HG03439 (cell line): ENCODE measurements around the gene CACNA2D3.
"Not testable (repeated sequence)": the region's sequence is repeated elsewhere in the genome, so short reads cannot be mapped to it uniquely, and the experiment has no call there.

Source experiments
- ATAC-seq: cut with Tn5 transposase; IDR thresholded peaks from one replicate; pipeline ENCODE4 v1.9.1; 2021; ENCODE audit warnings: mild to moderate bottlenecking, moderate library complexity; ENCODE audit not compliant: unreplicated experiment

The CACNA2D3 gene

DNA sequence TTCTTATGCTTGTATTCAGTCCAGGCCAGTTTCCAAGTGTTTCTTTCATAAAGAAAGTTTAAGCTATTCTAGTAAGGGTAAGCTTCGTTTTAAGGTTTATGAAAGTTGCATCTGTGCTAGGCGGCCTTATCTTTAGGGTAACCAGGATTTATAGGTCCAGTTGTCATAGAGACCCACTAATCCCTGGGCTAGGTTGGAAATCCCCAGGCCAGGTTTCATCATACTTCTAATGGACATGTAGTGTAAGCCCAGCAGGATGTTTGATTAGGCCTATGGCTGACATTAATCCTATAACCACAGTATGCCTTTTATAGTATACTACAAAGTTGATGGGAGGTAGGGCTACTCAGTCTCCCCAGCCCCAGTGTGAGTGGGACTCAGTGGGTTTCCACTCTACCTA lies 312.4 kb downstream of the CACNA2D3 start:
- ATAC-seq = no peak

DNA sequence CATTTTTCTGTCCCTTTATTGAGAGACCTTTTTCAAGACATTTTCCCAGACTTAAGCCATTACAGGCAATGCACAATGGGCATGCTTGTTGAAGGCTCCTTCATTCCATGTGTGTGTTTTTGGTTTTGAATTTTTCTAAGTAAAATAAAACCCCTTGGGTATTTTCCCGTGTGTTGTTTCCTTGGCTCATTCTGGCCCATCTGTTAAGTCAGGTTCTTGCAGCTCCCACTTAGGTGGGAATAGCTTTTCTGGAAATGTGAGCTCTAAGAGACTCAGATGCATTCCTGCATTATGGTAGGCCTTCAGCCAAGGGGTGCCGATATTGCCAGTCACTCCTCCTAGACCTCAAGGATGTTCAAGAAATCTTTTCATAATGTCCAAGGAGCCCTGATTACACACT lies 314.9 kb downstream of the CACNA2D3 start:
- ATAC-seq = no peak

DNA sequence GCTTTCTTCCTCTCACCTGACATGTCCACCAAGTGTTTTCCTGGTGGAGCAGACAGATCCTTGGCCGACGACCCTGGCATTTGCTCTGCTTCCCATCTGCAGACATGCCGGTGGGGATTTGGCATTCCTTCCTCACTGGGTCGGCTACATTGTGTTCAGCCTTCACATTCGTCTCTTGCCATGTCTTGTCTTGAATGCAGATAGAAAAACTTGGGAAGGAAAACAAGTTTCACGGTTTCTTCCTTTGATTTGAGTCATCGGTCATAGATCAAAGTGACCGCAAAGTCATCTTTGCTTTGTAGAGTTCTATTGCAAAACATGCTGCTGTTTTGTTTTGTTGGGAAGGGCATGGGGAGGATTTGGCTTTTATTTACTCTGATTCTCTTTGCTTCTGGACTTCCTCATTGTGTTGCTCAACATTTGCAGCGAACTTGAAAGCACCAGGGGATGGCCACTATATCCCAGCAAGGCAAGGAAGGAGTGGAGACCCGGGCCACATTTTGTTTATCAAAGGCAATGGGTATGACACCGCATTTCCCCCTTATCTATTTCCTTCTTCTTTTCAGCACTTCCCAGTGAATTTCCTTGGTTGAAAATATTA lies 321.3 kb downstream of the CACNA2D3 start:
- ATAC-seq = no peak

DNA sequence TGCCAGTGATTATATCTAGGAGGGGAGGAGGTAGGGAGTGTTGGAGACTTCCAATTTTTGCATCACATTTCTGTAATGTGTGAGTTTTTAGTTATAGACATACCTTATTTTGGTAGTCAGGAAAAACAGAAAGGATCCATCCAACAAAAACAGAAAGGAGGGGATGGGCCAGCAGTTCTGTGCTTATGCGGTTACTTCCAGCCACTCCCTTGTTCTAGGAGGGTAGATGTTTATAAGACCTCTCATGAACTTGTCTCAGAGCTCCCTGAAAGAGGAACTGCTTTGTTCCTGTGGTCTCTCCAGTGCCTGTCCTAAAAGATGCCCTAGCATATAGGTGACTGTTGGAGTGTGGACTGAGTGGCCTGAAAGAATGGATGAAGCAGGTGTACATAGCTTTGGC lies 323.3 kb downstream of the CACNA2D3 start:
- ATAC-seq = no peak

DNA sequence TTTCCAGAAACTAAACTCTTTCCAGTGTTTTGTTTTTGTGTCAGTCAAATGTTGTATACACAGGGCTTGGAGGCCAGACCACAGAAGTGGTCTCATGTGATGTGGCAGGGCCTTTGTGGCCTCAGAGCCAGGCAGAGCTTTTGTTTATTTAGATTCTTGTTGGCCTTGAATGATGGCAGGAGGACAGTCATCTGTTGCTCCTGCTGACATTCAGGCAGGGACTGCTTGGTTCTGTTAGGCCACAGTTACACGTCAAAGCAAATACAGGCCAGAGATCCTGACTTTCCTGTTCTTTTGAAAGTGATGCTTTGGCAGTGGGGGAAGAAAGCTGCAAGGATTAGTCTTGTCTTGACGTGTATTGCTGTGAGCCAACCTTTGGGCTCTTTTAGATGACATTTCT lies 325.1 kb downstream of the CACNA2D3 start:
- no peak for ATAC-seq

DNA sequence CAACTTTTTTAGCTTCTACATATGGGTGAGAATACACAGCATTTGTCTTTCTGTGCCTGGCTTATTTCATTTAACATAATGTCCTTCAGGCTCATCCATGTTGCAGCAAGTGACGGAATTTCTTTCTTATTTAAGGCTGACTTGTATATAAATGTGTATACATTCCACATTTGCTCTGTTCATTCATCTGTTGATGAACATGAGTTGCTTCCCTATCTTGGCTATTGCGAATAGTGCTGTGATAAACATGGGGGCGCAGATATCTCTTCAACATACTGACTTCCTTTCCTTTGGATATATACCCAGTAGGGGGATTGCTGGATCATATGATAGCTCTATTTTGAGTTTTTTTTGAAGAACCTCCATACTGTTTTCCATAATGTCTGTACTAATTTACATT lies 332.5 kb downstream of the CACNA2D3 start:
- no peak for ATAC-seq

DNA sequence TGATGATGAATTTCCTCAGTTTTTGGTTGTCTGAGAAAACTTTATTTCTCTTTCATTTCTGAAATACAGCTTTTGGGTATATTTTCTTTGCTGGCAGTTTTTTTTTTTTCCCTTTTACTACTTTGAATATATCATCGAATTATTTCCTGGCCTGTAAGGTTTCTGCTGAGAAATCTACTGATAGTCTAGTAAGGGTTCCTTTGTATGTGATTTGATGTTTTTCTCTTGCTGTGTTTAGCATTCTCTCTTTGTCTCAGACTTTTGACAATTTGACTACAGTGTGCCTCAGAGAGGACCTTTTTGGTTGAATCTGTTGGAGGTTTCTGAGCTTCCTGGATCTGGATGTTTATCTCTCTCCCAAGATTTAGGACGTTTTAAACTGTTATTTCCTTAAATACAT lies 336.0 kb downstream of the CACNA2D3 start:
- no peak for ATAC-seq

DNA sequence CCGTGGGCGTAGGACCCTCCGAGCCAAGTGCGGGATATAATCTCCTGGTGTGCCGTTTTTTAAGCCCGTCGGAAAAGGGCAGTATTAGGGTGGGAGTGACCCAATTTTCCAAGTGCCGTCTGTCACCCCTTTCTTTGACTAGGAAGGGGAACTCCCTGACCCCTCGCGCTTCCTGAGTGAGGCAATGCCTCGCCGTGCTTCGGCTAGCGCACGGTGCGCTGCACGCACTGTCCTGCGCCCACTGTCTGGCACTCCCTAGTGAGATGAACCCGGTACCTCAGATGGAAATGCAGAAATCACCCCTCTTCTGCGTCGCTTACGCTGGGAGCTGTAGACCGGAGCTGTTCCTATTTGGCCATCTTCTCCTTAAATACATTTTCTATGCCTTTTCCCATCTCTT lies 342.2 kb downstream of the CACNA2D3 start:
- ATAC-seq = not testable (repeated sequence)

DNA sequence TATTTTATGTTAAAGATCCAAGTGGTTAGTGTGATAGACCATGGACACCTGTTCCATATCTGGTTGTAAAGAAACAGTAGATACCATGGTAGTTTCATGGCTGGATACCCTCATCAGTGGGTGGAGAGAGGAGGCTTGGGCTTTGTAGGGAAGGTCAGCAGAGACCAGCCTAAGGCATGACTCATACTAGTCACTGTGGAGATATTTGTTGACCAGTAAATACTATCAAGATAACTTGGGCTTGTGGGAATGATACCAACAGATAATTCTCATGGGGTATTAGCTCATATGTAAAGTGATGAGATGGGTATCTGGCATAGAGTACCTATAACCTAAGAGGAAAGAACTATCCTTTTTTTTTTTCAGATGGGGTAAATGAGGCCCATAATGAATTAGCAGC lies 354.5 kb downstream of the CACNA2D3 start:
- ATAC-seq = no peak

DNA sequence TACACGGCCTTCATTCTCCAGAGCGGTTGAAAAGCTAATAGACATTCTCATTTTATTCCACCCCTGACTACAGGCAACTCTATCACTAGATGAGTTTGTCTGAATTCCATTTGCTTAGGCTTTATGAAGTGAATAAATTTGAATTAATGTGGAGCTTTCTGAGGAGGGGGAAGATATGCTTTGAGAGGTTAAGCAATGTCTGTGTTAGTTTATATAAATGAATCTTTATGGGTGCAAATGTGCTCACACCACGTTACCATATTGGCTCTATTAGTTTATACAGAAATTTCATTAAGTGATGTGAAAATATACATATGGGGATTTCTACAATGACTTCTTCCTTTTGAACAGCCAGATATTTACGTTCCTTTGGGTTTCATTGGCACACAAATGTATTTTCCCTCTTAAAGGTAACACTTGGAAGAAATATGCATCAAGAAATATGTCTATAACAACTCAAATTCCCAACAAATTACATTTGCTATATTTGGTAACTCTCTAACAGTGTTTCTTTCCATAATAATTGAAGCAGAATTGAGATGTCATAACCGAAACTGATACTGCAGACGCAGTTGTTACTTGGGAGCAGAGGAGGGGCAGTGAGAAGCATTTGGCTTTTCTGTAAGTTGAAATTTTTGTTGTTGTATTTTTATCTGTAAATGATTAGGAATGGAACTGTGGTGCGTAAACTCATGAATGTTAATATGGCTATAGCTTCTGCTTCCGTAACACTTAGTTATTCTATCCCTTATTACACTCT lies 359.4 kb downstream of the CACNA2D3 start:
- no peak for ATAC-seq

DNA sequence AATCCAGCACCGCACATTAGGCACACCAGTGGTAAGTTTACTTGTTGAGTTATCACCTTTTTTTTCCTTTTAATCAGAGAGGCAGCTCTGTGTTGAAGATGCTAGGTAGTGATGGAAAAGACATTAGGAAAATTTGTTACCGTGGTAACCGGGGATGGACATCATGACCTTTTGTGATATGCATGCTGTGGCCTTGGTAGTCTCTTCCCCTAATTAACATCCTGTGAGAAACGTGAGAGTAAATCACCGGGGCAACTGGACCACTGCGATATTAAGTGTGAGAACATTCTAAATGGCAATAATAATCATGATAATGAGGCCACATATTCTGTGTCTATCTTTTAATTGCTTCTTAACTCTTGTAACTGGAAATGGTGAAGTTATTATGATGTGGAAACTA lies 362.0 kb downstream of the CACNA2D3 start:
- no peak for ATAC-seq

DNA sequence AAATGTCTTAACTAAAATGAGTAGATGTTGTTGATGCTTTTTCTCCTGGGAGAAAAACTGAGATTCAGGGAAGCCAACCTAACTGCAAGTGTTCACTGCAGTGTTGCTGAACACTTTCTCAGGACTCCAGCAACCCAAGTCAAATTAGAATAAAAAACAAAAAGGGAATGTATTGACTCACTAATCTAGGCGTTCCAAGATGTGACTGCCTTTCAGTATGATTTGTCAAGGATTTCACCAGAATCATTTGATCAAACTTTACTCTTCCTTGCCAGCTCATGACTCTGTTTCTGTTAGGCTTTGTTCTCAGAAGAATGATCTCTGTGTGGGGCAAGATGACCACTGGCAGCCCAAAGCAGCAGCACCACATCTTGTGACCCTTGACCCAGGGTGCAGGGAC lies 364.0 kb downstream of the CACNA2D3 start:
- no peak for ATAC-seq

DNA sequence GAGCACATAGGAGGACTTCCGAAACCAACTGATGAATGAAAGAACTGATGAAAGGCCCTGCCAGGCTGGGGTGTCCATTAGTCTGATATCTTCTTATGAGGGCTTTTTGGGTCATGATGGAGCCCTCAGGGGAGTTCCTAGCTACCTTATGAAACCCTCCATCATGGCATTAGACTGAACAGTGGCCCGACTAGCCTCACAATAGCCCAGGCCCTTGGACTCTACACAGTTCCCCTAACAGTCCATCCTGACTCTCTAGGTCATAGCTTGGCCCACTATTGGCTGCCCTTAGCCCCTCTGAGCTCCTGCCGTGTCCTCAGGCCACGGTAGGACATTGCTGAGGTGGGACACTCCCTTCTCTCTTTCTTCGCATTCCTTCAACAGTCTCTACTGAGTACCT lies 365.9 kb downstream of the CACNA2D3 start:
- no peak for ATAC-seq

DNA sequence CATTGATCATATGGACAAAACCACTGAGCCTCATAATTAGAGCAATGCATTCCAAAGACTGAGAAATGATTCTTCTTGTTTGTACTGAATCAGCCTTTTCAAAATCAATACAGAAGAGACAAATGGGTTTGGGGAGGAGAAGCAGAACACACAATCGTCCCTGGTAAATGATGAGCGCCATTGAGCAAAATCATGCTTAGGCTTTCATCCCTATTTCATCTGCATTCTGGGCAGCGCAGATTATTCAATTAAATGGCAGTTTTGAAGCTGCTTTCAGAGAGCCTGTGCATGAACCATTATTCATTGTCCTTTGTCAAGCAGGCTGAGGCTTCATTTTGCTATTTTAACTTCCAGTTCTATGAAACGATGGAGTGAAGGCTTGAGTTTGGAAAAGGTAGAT lies 371.9 kb downstream of the CACNA2D3 start:
- no peak for ATAC-seq

DNA sequence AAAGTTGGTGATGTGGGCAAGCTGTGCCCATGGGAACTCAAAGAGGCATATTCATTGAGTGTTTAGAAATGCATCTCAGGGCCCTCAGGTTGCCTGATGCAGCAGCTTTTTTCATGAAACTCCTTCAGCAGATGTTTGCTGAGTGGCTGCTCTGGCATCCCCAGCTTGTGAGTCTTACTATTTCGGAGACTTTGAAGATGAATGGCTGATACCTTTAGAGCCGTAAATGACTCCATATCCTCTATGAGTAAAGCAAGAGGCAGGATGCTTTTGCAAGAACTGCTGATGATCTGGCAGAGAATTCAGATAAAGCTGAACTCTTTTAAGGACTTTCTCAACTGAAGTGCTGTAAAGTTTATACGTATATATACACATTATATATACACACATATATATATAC lies 384.3 kb downstream of the CACNA2D3 start:
- ATAC-seq = no peak

DNA sequence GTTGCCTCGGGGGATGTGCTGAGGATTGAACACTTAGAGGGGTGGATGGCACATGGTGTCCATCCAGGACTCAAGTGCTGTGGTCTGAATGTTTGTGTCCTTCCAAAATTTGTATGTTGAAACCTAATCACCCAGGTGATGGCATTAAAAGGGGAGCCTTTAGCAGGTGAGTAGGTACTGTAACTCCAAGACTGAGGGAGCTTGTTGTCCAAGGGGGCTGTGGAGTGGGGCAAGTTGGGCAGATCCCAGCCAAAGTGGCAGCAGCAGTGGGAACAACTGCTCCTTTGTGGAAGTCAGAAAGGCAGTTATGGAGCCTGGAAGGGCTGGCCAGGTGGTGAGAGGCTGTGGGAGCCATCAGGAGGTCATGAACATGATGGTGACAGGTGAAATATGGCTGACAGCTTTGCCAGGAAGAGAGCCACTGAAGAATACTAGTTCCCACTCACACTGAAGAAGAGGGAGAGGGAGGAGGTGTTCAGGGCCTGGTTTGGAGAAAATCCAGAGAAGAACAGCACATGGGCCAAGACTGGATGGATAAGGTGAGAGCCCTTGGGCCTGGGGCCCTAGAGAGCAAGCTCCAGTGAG lies 385.6 kb downstream of the CACNA2D3 start:
- ATAC-seq = no peak

DNA sequence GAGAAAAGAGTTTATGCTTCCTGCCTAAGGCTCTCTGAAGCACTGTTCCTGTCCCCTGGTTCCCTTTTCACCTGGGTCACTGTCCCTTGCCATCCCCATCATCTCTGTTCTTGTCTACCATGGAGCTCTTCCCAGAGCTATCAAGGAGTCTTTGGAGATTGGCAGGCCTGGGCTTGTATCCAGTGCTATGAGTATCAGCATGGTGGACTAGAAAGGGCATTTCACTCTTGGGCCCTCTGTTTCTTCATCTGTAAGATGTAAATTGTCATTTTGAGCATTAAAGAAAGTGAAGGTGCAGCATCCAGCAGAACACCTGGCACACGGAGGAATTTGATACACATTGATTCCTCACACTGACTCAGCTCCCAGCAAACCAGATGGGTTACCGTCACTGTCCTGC lies 388.2 kb downstream of the CACNA2D3 start:
- ATAC-seq = no peak

DNA sequence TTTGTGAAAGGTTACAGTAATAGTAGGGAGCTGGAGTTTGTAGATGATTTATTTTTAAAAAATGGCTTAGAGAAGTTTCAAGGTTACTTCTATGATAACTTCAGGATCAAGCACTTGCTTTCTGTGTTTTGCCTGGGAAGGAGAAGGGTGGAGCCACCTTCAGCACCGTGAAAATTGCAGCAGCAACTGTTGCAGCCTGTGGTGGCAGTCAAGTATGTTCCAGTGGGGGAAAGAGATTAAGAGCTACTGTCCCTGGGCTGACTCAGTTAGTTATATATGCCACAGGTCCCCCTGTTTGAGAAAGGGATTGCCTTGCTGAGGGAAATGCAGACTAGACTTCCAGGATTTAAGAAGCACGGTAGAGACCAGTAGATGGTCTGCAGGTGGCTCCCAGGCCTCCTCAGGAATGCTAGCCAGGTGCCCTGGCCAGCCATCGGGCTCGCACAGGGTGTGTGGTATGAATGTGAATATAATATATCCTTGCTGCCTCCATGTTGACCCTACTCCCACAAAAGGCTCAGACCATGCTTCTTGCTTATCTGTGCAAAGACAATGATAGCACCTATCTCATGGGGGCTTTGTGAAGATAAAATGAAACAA lies 389.5 kb downstream of the CACNA2D3 start:
- ATAC-seq = no peak

DNA sequence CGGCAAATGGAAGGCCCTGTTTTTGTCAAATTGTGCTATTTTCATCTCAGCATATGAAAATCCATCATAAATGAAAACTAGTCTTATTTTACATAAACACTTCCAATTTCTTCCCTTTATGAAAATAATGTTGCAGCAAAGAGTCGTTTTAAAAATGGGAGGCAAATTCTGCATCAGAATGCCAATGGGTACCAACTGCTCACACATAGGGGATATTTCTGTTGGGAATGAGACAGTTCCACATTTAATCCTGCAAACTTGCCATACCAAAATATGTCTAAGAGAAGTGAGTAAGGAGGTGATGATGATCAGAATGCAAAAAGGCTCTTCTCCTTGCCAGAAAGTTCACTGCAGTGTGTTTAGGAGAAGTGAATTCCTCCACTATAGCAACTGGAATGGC lies 391.7 kb downstream of the CACNA2D3 start:
- ATAC-seq = no peak

DNA sequence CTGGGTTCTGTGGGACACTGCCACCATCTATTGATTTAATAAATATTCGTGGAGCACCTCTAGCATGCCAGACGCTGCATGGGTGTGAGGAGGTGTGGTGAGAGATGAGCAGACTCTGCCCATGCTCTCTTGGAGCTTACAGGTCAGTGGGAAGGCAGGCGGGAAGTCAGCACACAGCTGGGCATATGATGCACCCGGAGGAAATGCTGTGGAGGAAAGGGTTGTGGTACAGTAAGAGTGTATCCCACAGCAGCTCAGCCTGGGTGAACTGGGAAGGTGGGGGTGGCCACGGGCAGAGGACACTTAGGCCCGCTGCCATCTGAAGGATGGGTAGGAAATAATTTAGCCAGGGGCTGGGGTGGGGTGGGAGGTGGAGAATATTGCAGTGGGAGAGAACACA lies 392.1 kb downstream of the CACNA2D3 start:
- ATAC-seq = no peak

DNA sequence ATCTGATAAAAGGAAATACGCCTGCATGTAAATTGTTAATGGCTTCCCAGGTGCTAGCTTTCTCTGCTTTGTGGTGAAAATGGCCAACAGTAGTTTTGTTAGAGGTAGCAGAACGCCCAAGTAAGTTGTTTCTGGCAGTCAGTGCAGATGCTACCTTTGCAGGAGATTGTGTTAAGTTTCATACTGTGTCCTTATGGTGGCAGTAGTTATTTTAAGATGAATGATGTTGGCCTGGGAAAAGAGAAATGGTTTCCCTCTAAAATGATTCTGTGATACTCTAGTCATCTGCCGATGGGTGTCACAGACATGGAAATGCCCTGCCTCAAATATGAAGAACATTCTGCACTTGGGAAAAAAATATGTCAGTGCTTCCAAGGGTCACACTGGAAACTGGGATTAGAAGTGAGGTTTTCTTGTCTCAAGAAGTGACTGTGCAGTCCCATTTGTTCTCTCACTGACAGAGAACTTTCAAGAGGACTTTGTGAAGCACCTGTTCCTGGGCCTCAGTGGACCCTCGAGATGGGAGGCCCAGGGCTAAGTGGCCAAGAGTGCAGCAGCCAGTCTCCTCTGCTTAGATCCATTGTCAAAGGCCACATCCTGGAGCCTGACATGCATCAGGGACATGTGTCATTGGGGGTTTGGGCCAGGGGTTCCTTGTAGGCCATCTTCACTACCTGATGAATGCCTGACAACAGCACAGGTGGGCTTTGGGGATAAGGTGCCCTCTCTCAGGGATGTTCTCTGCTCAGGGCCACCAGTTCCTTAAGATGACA lies 393.3 kb downstream of the CACNA2D3 start:
- no peak for ATAC-seq
